WTC11 (cell line): ENCODE measurements around the gene CACNA1C.

Source experiments
- CBFB ChIP-seq: sonication (generic); formaldehyde crosslinking; IDR thresholded peaks from 2 replicates; pipeline ENCODE4 v1.8.1; 2022; ENCODE audit warnings: mild to moderate bottlenecking, low read depth, missing genetic modification reagents
- CTCF ChIP-seq: fragments of 200-600 bp; IDR thresholded peaks from 2 replicates; pipeline ENCODE4 v1.8.0; 2022; ENCODE audit warnings: antibody characterized with exemption
- ERG ChIP-seq: fragments of 250-450 bp; sonication (Bioruptor Pico); IDR thresholded peaks from 2 replicates; pipeline ENCODE4 v1.8.0; 2021; ENCODE audit warnings: mild to moderate bottlenecking
- FOXK1 ChIP-seq: sonication (generic); formaldehyde crosslinking; IDR thresholded peaks from 2 replicates; pipeline ENCODE4 v1.8.0; 2022; ENCODE audit warnings: mild to moderate bottlenecking, moderate library complexity, missing genetic modification reagents
- HMGXB4 ChIP-seq: sonication (generic); formaldehyde crosslinking; IDR thresholded peaks from 2 replicates; pipeline ENCODE4 v1.8.1; 2023; ENCODE audit warnings: mild to moderate bottlenecking, moderate library complexity, missing genetic modification reagents
- IRF2 ChIP-seq: sonication (generic); formaldehyde crosslinking; IDR thresholded peaks from 2 replicates; pipeline ENCODE4 v1.8.0; 2022; ENCODE audit warnings: low read depth, missing genetic modification reagents, borderline replicate concordance
- JUN ChIP-seq: sonication (generic); formaldehyde crosslinking; IDR thresholded peaks from 2 replicates; pipeline ENCODE4 v1.8.0; 2023; ENCODE audit warnings: mild to moderate bottlenecking, missing genetic modification reagents
- MAX ChIP-seq: sonication (generic); formaldehyde crosslinking; IDR thresholded peaks from 2 replicates; pipeline ENCODE4 v1.8.0; 2022; ENCODE audit warnings: mild to moderate bottlenecking, missing genetic modification reagents
- NFE2L1 ChIP-seq: sonication (generic); formaldehyde crosslinking; IDR thresholded peaks from 2 replicates; pipeline ENCODE4 v1.8.1; 2023; ENCODE audit warnings: missing genetic modification reagents
- SMAD3 ChIP-seq: sonication (generic); formaldehyde crosslinking; IDR thresholded peaks from 2 replicates; pipeline ENCODE4 v1.8.0; 2022; ENCODE audit warnings: missing genetic modification reagents, mild to moderate bottlenecking, borderline replicate concordance
- TEAD1 ChIP-seq: sonication (generic); formaldehyde crosslinking; IDR thresholded peaks from 2 replicates; pipeline ENCODE4 v1.8.0; 2022; ENCODE audit warnings: mild to moderate bottlenecking, missing genetic modification reagents
- TEAD4 ChIP-seq: sonication (generic); formaldehyde crosslinking; IDR thresholded peaks from 2 replicates; pipeline ENCODE4 v1.8.0; 2022; ENCODE audit warnings: mild to moderate bottlenecking, missing genetic modification reagents
- USF2 ChIP-seq: sonication (generic); formaldehyde crosslinking; IDR thresholded peaks from 2 replicates; pipeline ENCODE4 v1.8.1; 2023; ENCODE audit warnings: mild to moderate bottlenecking, missing genetic modification reagents, moderate library complexity
- ZNF281 ChIP-seq: sonication (generic); formaldehyde crosslinking; IDR thresholded peaks from 2 replicates; pipeline ENCODE4 v1.8.0; 2023; ENCODE audit warnings: mild to moderate bottlenecking, missing genetic modification reagents

GRCh38 chr12:2359725-2360629 is 307.2 kb downstream of the CACNA1C start:
- no peak for TF ChIP-seq ERG (CRISPR knock-in tag)
- TF ChIP-seq MAX: no peak
- no peak for TF ChIP-seq HMGXB4 (CRISPR knock-in tag)
- no peak for TF ChIP-seq NFE2L1 (CRISPR knock-in tag)
- TF ChIP-seq CTCF: no peak
- no peak for TF ChIP-seq SMAD3 (CRISPR knock-in tag)
- no peak for TF ChIP-seq CBFB (CRISPR knock-in tag)
- no peak for TF ChIP-seq USF2 (CRISPR knock-in tag)
- no peak for TF ChIP-seq TEAD1 (CRISPR knock-in tag)
- TF ChIP-seq TEAD4 (CRISPR knock-in tag): no peak
- no peak for TF ChIP-seq JUN
- no peak for TF ChIP-seq FOXK1 (CRISPR knock-in tag)
- no peak for TF ChIP-seq ZNF281 (CRISPR knock-in tag)
- TF ChIP-seq IRF2: no peak
